Measurements from ENCODE around the gene CASTOR1. TPM values are rescaled to one million over a fixed set of nuclear protein-coding genes. Genes with fewer than 3 reads are reported as not detected.

The CASTOR1 gene
- total RNA-seq, 1 donor from 2014 or later = 55.9 TPM

- DNase-seq (ENCODE audit: low spot score in 2 of 2) = no peak
- Histone ChIP-seq H3K9me3 (no peaks in the 10 kb centered on the region), H3K27ac (peak overlapping the region; percentile 94 to 96), H3K4me1 (peaks cover 19 to 33% of the 10 kb centered on the region in 2 donors), H3K27me3 (no peaks in the 10 kb centered on the region), H3K4me3 (peak overlapping the region; percentile 74 to 94), H3K36me3 (peaks cover 46 to 51% of the 10 kb centered on the region in 2 donors)
- TF ChIP-seq CTCF (IDR thresholded peaks at IDR 0.05) = no peak
- intact Hi-C loops (cut with DNase I) = loop anchor here (1.0 to 5.0 kb wide), 4 partner anchors 38 to 138 kb away; partner anchors contain the start of genes SF3A1 and TBC1D10A
These were observed 725 bp downstream of the CASTOR1 start for GRCh38 chr22:30288419-30289140.

- peaks cover 19 to 33% of the 10 kb centered on the region in 2 donors for H3K4me1 ChIP-seq
- peak; percentile 71 to 84 (median 83) for TF ChIP-seq CTCF (IDR thresholded peaks at IDR 0.05)
These were observed 1.5 kb downstream of the CASTOR1 start for GRCh38 chr22:30287648-30288418.

GRCh38 chr22:30286813-30287647, 2.3 kb downstream of the CASTOR1 start:
- H3K4me3 ChIP-seq = no peak overlapping the region
- no peak overlapping the region for H3K27ac ChIP-seq
- intact Hi-C loops (cut with DNase I) = loop anchor here (1.0 to 5.0 kb wide), 3 partner anchors 24 to 100 kb away; partner anchors contain the start of gene RNF215
- H3K4me1 ChIP-seq = peaks cover 19 to 33% of the 10 kb centered on the region in 2 donors
- TF ChIP-seq CTCF (IDR thresholded peaks at IDR 0.05) = peak; percentile 65 to 83 (median 81)
- peak in 1 of 2 donors; percentile 86 for DNase-seq (ENCODE audit: low spot score in 2 of 2)
- peaks cover 30 to 44% of the 10 kb centered on the region in 2 donors for H3K36me3 ChIP-seq
- no peaks in the 10 kb centered on the region for H3K9me3 ChIP-seq
- no peaks in the 10 kb centered on the region for H3K27me3 ChIP-seq

More at GRCh38 chr22:30287648-30288418, 1.5 kb downstream of the CASTOR1 start:
- Histone ChIP-seq H3K27ac (peak overlapping the region; percentile 94 to 96), H3K36me3 (peaks cover 38 to 48% of the 10 kb centered on the region in 2 donors), H3K27me3 (no peaks in the 10 kb centered on the region), H3K4me3 (peak overlapping the region; percentile 74 to 94), H3K9me3 (no peaks in the 10 kb centered on the region)
- intact Hi-C loops (cut with DNase I) = loop anchor here (1.0 to 5.0 kb wide), 5 partner anchors 25 to 138 kb away; partner anchors contain the start of genes RNF215 and TBC1D10A
- DNase-seq (ENCODE audit: low spot score in 2 of 2) = peak; percentile 64 to 96

- peaks cover 16 to 26% of the 10 kb centered on the region in 2 donors for H3K4me1 ChIP-seq
- no peak overlapping the region for H3K27ac ChIP-seq
- intact Hi-C loops (cut with DNase I) = loop anchor here (5.0 kb wide), 1 partner anchor 56 kb away; no protein-coding TSS in a partner anchor
- DNase-seq (ENCODE audit: low spot score in 2 of 2) = no peak
- H3K9me3 ChIP-seq = no peaks in the 10 kb centered on the region
- H3K27me3 ChIP-seq = no peaks in the 10 kb centered on the region
- TF ChIP-seq CTCF (IDR thresholded peaks at IDR 0.05) = no peak
- H3K36me3 ChIP-seq = peaks cover 23 to 39% of the 10 kb centered on the region in 2 donors
- H3K4me3 ChIP-seq = no peak overlapping the region
These were observed 3.0 kb downstream of the CASTOR1 start for GRCh38 chr22:30286331-30286730.

- Histone ChIP-seq H3K4me3 (no peak overlapping the region), H3K4me1 (peaks cover 11 to 21% of the 10 kb centered on the region in 2 donors), H3K27me3 (no peaks in the 10 kb centered on the region), H3K36me3 (peaks cover 22 to 39% of the 10 kb centered on the region in 2 donors), H3K9me3 (no peaks in the 10 kb centered on the region), H3K27ac (no peak overlapping the region)
- DNase-seq (ENCODE audit: low spot score in 2 of 2) = no peak
- intact Hi-C loops (cut with DNase I) = loop anchor here (5.0 kb wide), 1 partner anchor 56 kb away; no protein-coding TSS in a partner anchor
- no peak for TF ChIP-seq CTCF (IDR thresholded peaks at IDR 0.05)
These were observed 3.5 kb downstream of the CASTOR1 start for GRCh38 chr22:30285846-30286200.
